PFSK-1 (cell line): ENCODE data around the gene PLCXD1.

Experiments
- POLR2AphosphoS5 ChIP-seq: IDR thresholded peaks from 2 replicates; pipeline ENCODE4 v1.6.1; 2012; ENCODE audit warnings: low read depth, mild to moderate bottlenecking, control low read depth, low read length, moderate library complexity
- SIN3A ChIP-seq: IDR thresholded peaks from 2 replicates; pipeline ENCODE4 v1.6.1; 2012; ENCODE audit warnings: mild to moderate bottlenecking, low read length, moderate library complexity, borderline replicate concordance; ENCODE audit not compliant: insufficient read depth
- TAF1 ChIP-seq: IDR thresholded peaks from 2 replicates; pipeline ENCODE4 v1.6.1; 2012; ENCODE audit warnings: low read length, control low read depth, borderline replicate concordance; ENCODE audit not compliant: insufficient read depth

DNA sequence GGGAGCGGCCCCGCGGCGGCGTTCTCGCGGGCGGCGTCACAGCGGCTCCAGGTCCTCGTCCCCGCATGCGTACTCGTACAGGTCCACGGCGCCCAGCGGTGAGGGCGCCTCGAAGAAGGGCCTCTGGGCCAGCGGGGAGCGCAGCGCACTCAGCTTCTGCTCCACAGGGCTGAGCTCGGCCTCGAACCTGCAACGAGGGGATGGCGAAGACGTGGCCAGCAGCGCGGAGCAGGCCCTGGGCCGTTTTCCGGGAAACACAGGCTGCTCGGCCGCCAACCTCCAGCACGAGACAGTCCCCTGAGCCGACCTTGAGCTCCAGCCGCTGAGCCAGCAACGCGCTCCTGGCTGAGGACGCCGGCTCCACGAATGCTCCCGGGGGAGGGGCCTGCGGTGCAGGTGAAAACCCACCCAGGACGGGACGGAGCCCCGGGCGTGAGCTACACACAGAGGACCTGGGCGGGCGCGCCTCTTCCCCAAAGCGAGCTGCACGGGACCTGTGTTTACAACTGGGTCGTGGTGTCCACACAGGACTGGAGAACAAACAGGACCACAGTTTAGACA, 53.2 kb downstream of the PLCXD1 start:
- TF ChIP-seq TAF1 (no peak), POLR2AphosphoS5 (no peak), SIN3A (no peak)
